Brain microvascular endothelial cell (primary cell): ENCODE measurements around the gene TEC.
A peak's percentile ranks its signal among the peaks of the same experiment; 100 is the strongest.

Source experiments
- DNase-seq: peaks from one replicate; pipeline ENCODE4 v3.0.0-alpha.2; 2020
- H3K27ac ChIP-seq: fragments of 250-450 bp; sonication (Bioruptor Pico); 2 replicates; pipeline ENCODE4 v1.5.1; 2020; ENCODE audit warnings: mild to moderate bottlenecking, moderate library complexity
- H3K27me3 ChIP-seq: fragments of 250-450 bp; sonication (Bioruptor Pico); replicated peaks from 2 replicates; pipeline ENCODE4 v1.5.1; 2020; ENCODE audit warnings: mild to moderate bottlenecking
- H3K36me3 ChIP-seq: fragments of 250-450 bp; sonication (Bioruptor Pico); replicated peaks from 2 replicates; pipeline ENCODE4 v1.5.1; 2020; ENCODE audit warnings: mild to moderate bottlenecking
- H3K4me3 ChIP-seq: 2 replicates; pipeline ENCODE4 v1.5.1; 2011; ENCODE audit warnings: low read depth, mild to moderate bottlenecking, control low read depth, low read length, moderate library complexity
- CTCF ChIP-seq: IDR thresholded peaks from 2 replicates; pipeline ENCODE4 v1.5.1; 2011; ENCODE audit warnings: low read depth, mild to moderate bottlenecking, moderate library complexity, low read length, control low read depth, inconsistent platforms; ENCODE audit errors: missing control alignments
- in situ Hi-C: cut with HindIII; loops from 2 replicates; pipeline ENCODE4 v1.10.0; 2017; ENCODE audit warnings: low sequenced_read_pairs, low pct_ligation_motif_present

TEC gene

DNA sequence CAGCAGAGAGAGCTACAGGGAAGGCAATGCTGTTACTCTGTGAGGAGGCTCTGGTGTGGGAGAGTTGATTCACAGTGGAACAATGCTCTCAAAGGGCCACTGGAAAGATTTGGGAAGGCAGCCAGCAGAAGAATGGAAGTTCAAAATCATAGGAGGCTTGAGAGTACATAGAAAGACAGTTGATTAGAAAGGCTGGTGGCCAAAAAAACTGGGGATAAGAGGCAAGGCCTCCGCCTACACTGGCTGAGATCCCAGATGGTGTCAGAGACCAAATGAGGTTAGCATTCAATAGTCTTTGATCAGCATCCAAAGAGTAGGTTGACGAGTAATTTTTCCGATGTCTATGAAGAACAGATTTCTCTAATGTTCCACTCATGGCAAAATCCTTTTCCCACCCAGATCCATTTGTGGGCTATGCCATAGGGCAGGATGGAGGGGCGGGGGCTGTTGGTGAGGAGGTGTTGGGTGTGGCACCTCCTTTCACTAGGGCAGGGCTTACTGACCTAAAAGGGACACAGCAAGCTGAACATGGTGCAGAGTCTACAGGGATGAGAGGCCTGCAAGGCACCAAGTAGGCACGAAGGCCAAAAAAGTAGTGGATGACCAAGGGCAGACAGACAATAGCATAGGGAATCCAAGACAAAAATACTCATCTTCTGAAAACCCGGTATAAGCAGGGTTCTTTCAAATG lies 15.1 kb downstream of the TEC start:
- Histone ChIP-seq H3K36me3 (no peaks in the 10 kb centered on the region), H3K27me3 (no peaks in the 10 kb centered on the region), H3K27ac (no peak overlapping the region), H3K4me3 (no peak overlapping the region)
- TF ChIP-seq CTCF, result no peak
- in situ Hi-C loops, result no loop called here
- DNase-seq, result peak; percentile 73

- TF ChIP-seq CTCF, result no peak
Measured at GRCh38 chr4:48252313-48252712, 17.3 kb downstream of the TEC start.

GRCh38 chr4:48250980-48251379 lies 18.7 kb downstream of the TEC start:
- DNase-seq, result no peak
- in situ Hi-C loops, result no loop called here
- no peak overlapping the region for H3K27ac ChIP-seq
- TF ChIP-seq CTCF, result no peak
- no peak overlapping the region for H3K4me3 ChIP-seq
- H3K36me3 ChIP-seq, result no peaks in the 10 kb centered on the region
- no peaks in the 10 kb centered on the region for H3K27me3 ChIP-seq

More at GRCh38 chr4:48252313-48252712, 17.3 kb downstream of the TEC start:
- Histone ChIP-seq H3K4me3 (no peak overlapping the region), H3K27ac (no peak overlapping the region), H3K36me3 (no peaks in the 10 kb centered on the region), H3K27me3 (no peaks in the 10 kb centered on the region)
- in situ Hi-C loops, result no loop called here
- no peak for DNase-seq

GRCh38 chr4:48250343-48250742 lies 19.3 kb downstream of the TEC start:
- no peak for TF ChIP-seq CTCF
- no peak overlapping the region for H3K27ac ChIP-seq
- no peaks in the 10 kb centered on the region for H3K27me3 ChIP-seq
- in situ Hi-C loops, result no loop called here
- H3K36me3 ChIP-seq, result no peaks in the 10 kb centered on the region
- H3K4me3 ChIP-seq, result no peak overlapping the region
- no peak for DNase-seq

GRCh38 chr4:48249378-48249777 lies 20.3 kb downstream of the TEC start:
- DNase-seq, result no peak
- Histone ChIP-seq H3K4me3 (no peak overlapping the region), H3K27me3 (no peaks in the 10 kb centered on the region), H3K36me3 (no peaks in the 10 kb centered on the region), H3K27ac (no peak overlapping the region)
- TF ChIP-seq CTCF, result no peak
- in situ Hi-C loops, result no loop called here

- Histone ChIP-seq H3K27ac (no peak overlapping the region), H3K4me3 (no peak overlapping the region), H3K27me3 (no peaks in the 10 kb centered on the region), H3K36me3 (no peaks in the 10 kb centered on the region)
- TF ChIP-seq CTCF, result no peak
- no peak for DNase-seq
- in situ Hi-C loops, result no loop called here
Measured at GRCh38 chr4:48248559-48248953, 21.1 kb downstream of the TEC start.
